SK-N-DZ (cell line): ENCODE results near the gene ARPC3.
"Not testable (repeated sequence)": the region's sequence is repeated elsewhere in the genome, so short reads cannot be mapped to it uniquely, and the experiment has no call there.

Experiments used
- DNase-seq: peaks from one replicate; pipeline ENCODE4 v3.0.0-alpha.2; 2015; ENCODE audit warnings: low spot score
- small RNA-seq, 2 experiments: library from RNA; depleted of rRNA; stranded (forward); fragments of <200 nt; gene quantifications; one replicate each; pipeline ENCODE3, GENCODE V24; 2014

The ARPC3 gene

DNA sequence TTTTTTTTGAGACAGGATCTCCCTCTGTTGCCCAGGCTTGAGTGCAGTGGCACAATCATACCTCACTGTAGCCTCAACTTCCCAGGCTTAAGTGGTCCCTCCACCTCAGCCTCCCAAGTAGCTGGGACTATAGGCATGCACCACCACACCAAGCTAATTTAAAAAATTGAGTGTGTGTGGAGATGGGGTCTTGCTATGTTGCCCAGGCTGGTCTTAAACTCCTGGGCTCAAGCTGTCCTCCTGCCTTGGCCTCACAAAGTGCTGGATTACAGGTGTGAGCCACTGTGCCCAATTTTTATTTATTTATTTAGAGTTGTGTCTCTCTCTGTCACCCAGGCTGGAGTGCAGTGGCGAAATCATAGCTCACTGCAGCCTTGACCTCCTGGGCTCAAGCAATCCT, 29.5 kb downstream of the ARPC3 start:
- DNase-seq: not testable (repeated sequence)

DNA sequence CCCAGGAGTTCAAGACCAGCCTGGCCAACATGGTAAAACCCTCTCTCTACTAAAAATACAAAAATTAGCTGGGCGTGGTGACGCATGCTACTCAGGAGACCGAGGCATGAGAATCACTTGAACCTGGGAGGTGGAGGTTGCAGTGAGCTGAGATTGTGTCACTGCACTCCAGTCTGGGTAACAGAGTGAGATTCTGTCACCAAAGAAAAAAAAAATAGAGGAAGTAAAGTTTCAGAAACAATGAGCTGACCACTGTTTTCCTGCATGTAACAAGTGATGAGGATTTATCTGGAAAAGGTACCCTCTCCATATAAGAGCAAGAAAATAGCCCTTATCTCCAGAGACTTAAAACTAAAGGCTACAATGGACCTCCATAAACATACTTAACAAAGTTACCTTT, 33.0 kb downstream of the ARPC3 start:
- DNase-seq: not testable (repeated sequence)

DNA sequence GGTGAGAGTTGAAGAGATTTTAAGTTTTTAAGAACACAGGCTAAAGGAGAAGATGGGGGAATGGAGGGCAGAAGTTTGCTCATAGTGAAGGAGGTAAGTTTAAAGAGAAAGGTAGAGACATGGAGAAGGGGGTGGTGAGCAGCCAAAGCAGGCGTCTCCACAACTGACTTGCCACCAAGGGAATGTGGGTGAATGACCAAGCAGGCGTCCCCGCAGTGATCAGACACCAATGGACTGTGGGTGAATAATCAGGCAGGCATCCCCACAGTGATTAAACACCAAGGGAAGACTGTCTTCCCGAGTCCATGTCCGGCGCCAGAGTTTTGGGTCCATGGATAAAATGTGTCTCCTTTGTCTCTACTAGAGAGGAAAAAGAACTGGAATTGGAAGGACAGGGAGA, 40.1 kb downstream of the ARPC3 start:
- DNase-seq: not testable (repeated sequence)

DNA sequence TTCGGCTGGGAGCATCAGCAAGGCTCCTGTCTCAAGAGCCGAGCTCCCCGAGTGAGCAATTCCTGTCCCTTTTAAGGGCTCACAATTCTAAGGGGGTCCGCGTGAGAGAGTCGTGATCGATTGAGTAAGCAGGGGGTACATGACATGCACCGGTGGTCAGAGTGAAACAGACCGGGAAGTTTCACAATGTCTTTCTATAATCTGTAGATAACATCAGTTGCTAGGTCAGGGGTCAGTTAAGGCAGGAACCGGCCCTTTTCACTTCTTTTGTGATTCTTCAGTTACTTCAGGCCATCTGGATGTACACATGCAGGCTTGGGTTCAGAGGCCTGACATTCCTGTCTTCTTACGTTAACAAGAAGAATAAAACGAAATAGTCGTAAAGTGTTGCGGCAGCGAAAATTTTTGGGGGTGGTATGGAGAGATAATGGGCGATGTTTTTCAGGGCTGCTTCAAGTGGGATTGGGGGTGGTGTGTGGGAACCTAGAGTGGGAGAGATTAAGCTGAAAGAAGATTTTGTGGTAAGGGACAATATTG, 44.9 kb downstream of the ARPC3 start:
- DNase-seq: not testable (repeated sequence)

DNA sequence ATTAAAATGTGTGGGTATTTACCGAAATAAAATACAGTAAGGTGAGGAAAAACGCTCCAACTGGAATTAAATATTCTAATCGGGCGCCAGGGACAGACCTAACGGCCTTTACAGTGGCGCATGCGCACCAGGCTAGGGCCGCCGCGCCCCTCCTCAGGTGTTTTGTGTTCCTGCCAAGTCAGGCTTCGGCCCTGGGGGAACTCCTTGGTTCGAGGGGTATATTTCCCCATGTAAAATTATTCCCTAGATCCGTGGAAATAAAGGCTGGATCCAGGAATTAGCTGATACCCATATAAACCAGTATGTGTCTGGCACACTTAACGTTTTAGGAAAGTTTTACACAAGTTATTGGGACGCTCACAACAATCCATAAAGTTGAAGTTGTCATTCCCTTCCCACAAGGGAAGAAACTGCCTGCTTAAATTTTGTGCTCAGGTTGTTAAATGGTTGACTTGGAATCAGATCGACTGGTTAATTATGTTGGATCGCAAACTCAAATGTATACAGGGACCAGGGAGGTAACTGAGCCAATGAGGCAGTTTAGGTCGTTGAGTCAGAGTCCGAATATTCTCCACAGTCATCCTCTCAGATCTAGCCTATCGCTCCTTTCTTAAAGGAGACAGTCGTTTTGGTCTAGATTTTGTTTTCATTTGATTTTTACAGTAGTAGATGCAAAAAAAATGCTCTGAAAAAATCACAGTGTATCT, 46.0 kb downstream of the ARPC3 start:
- DNase-seq: peak; percentile 87

DNA sequence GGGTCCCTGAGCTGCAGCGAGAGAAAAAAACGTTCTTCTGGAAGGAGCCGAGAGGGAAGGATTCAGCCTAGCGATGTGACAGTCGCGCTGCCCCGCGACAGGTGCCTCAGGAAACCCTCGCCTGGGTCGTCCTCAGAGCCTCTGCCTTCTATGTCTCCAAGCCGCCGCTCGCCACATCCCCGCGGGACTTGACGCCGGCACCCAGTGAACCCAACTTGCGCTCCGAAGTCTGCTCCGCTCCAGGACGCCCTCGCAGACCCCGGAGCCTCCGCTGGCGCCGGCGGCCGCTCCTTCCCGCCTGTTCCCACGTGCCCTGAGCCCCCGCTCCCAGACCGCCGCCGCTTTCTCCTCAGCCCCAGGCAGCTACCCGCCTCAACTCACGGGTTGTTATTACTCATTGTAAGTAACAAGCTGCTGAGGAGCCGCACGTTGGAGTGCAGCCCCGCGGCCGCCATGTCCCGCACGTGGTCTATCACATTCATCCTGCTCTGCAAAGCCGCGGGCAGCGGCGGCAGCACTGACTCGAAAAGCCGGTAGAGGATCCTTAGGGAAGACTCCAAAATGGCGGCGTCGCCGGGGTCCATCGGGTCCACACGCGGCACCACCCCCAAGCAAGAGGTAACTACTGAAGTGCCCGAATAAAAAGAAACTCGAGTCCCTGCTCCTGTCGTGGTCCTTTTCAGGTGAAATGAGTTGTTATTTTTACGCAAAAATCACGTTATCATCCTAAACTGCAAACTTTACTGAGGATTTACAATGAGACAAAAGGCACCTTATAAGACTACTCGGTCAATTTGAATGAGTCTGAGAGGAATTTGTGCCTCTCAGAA, 46.8 kb downstream of the ARPC3 start, which contains the start of gene ANAPC7:
TSS of gene ANAPC7 (minus strand) at position 563 of the 830 bp plus-strand sequence. CDS start at position 482, 81 bp downstream.
- peak; percentile 94 for DNase-seq

Small RNA genes within 50 kb of the gene (small RNA-seq; reads per million reads assigned to genes)
- gene RF00278: 0 reads per million in 2 experiments
